ENCODE data around the gene POGLUT2. TPM values are rescaled to one million over a fixed set of nuclear protein-coding genes. Genes with fewer than 3 reads are reported as not detected.

Gene POGLUT2
- polyA plus RNA-seq, 1 of the 3 experiments (the other 2 are of a cell fraction) = 10.2 TPM

GRCh38 chr13:102751886-102752285 lies 46.9 kb downstream of the POGLUT2 start:
- no peaks in the 10 kb centered on the region for H3K9me3 ChIP-seq
- H3K36me3 ChIP-seq (replicated peaks in 1 of 2; ENCODE audit: control insufficient read depth in 1 of 2, insufficient read depth in 2 of 2, low read length in 1 of 2) = no peaks in the 10 kb centered on the region
- H4K20me1 ChIP-seq (ENCODE audit: insufficient read depth) = no peaks in the 10 kb centered on the region
- DNase-seq = no peak
- TF ChIP-seq FOXJ3 (CRISPR knock-in tag; IDR thresholded peaks at IDR 0.05) (no peak), USF2 (IDR thresholded peaks at IDR 0.05; ENCODE audit: borderline replicate concordance, low read depth, low read length) (no peak), EP300 (IDR thresholded peaks at IDR 0.05; ENCODE audit: borderline replicate concordance in 1 of 2, low read depth in 1 of 2, low read length in 1 of 2) (no peak), RFX5 (IDR thresholded peaks at IDR 0.05; ENCODE audit: low read length) (no peak)
- 43% methylated on average over 3 of the region's 3 CpGs for WGBS (ENCODE audit: low lambda C conversion rate)
- ChIA-PET CTCF (no interaction called here), POLR2A (no interaction called here)
- no peaks in the 10 kb centered on the region for H3F3A ChIP-seq (replicated peaks; ENCODE audit: insufficient read depth)
- H3K4me3 ChIP-seq (ENCODE audit: low read depth in 2 of 2, low read length in 1 of 2) = no peak overlapping the region
- H3K79me2 ChIP-seq (ENCODE audit: insufficient read depth) = no peaks in the 10 kb centered on the region
- no peak overlapping the region for H3K27ac ChIP-seq (ENCODE audit: low read depth in 2 of 2, low read length in 1 of 2)
- no peaks in the 10 kb centered on the region for H3K4me1 ChIP-seq (ENCODE audit: control insufficient read depth in 1 of 2, insufficient read depth in 2 of 2, low read depth in 1 of 2, low read length in 1 of 2)
- H3K27me3 ChIP-seq (ENCODE audit: insufficient read depth) = no peaks in the 10 kb centered on the region
- H3K9ac ChIP-seq = no peak overlapping the region
- no peak overlapping the region for H3K4me2 ChIP-seq
- H2AFZ ChIP-seq (ENCODE audit: low read depth) = no peak overlapping the region
- no peaks in the 10 kb centered on the region for H3K9me2 ChIP-seq

- CTCF ChIA-PET = no interaction called here
- Histone ChIP-seq H3K27me3 (ENCODE audit: insufficient read depth) (no peaks in the 10 kb centered on the region; the same call in 1 of the 2 replicates), H4K20me1 (ENCODE audit: insufficient read depth) (no peaks in the 10 kb centered on the region), H3K4me1 (ENCODE audit: control insufficient read depth in 1 of 2, insufficient read depth in 2 of 2, low read depth in 1 of 2, low read length in 1 of 2) (no peaks in the 10 kb centered on the region), H3K9ac (no peak overlapping the region), H3K9me3 (no peaks in the 10 kb centered on the region), H3K9me2 (no peaks in the 10 kb centered on the region), H3K36me3 (replicated peaks in 1 of 2; ENCODE audit: control insufficient read depth in 1 of 2, insufficient read depth in 2 of 2, low read length in 1 of 2) (no peaks in the 10 kb centered on the region), H3F3A (replicated peaks; ENCODE audit: insufficient read depth) (no peaks in the 10 kb centered on the region), H2AFZ (ENCODE audit: low read depth) (no peak overlapping the region), H3K4me3 (ENCODE audit: low read depth in 2 of 2, low read length in 1 of 2) (no peak overlapping the region), H3K27ac (ENCODE audit: low read depth in 2 of 2, low read length in 1 of 2) (no peak overlapping the region), H3K79me2 (ENCODE audit: insufficient read depth) (no peaks in the 10 kb centered on the region), H3K4me2 (no peak overlapping the region)
- no peak for DNase-seq
- POLR2A ChIA-PET = no interaction called here
- TF ChIP-seq TCF12 (IDR thresholded peaks at IDR 0.05) (no peak), RCOR1 (IDR thresholded peaks at IDR 0.05; ENCODE audit: low read length) (no peak), MXI1 (IDR thresholded peaks at IDR 0.05; ENCODE audit: low read depth, low read length) (no peak), RXRA (IDR thresholded peaks at IDR 0.05; ENCODE audit: borderline replicate concordance, low read depth) (no peak), ZBTB33 (IDR thresholded peaks at IDR 0.05; ENCODE audit: borderline replicate concordance, low read depth) (no peak), MEF2A (IDR thresholded peaks at IDR 0.05; ENCODE audit: borderline replicate concordance, low read depth) (no peak), ELF1 (IDR thresholded peaks at IDR 0.05) (no peak), TAF1 (IDR thresholded peaks at IDR 0.05; ENCODE audit: borderline replicate concordance, low read depth, low read length) (no peak), TEAD4 (IDR thresholded peaks at IDR 0.05; ENCODE audit: borderline replicate concordance, insufficient read depth) (no peak), MAX (IDR thresholded peaks at IDR 0.05; ENCODE audit: low read depth) (no peak), SIN3A (IDR thresholded peaks at IDR 0.05; ENCODE audit: borderline replicate concordance, low read depth, low read length) (no peak), FOSL2 (IDR thresholded peaks at IDR 0.05; ENCODE audit: borderline replicate concordance, low read depth) (no peak), YY1 (IDR thresholded peaks at IDR 0.05; ENCODE audit: low read depth) (no peak), JUND (IDR thresholded peaks at IDR 0.05) (no peak)
These were observed 56.3 kb downstream of the POGLUT2 start for GRCh38 chr13:102742506-102742905.
